ENCODE measurements around the gene LYSMD3.

The LYSMD3 gene

GRCh38 chr5:90548069-90548593 lies 18.7 kb upstream of the LYSMD3 start:
- no peak overlapping the region for H3K4me3 ChIP-seq (ENCODE audit: insufficient read length, low read depth)
- TF ChIP-seq SUZ12 (IDR thresholded peaks at IDR 0.05; ENCODE audit: extremely low read depth, insufficient read depth, insufficient read length): no peak
- TF ChIP-seq YY1 (IDR thresholded peaks at IDR 0.05; ENCODE audit: insufficient read depth, insufficient read length): no peak
- no peak for TF ChIP-seq ZNF274 (IDR thresholded peaks at IDR 0.05; ENCODE audit: low read depth, low read length)
- peaks cover 14% of the 10 kb centered on the region for H3K9me3 ChIP-seq (ENCODE audit: insufficient read depth, low read length)
- no peak overlapping the region for H3K9ac ChIP-seq (ENCODE audit: insufficient read length, low read depth)
- no peaks in the 10 kb centered on the region for H3K36me3 ChIP-seq (ENCODE audit: insufficient read depth, insufficient read length, low read length)
- H3K27me3 ChIP-seq (ENCODE audit: insufficient read depth, insufficient read length): no peaks in the 10 kb centered on the region
- DNase-seq (ENCODE audit: low read depth, low spot score): no peak
- H3K4me1 ChIP-seq (ENCODE audit: insufficient read depth, insufficient read length): no peaks in the 10 kb centered on the region

- DNase-seq (ENCODE audit: low read depth, low spot score): no peak
- no peaks in the 10 kb centered on the region for H3K27me3 ChIP-seq (ENCODE audit: insufficient read depth, insufficient read length)
- no peak for TF ChIP-seq SUZ12 (IDR thresholded peaks at IDR 0.05; ENCODE audit: extremely low read depth, insufficient read depth, insufficient read length)
- no peak for TF ChIP-seq YY1 (IDR thresholded peaks at IDR 0.05; ENCODE audit: insufficient read depth, insufficient read length)
- TF ChIP-seq ZNF274 (IDR thresholded peaks at IDR 0.05; ENCODE audit: low read depth, low read length): no peak
- no peaks in the 10 kb centered on the region for H3K36me3 ChIP-seq (ENCODE audit: insufficient read depth, insufficient read length, low read length)
- no peaks in the 10 kb centered on the region for H3K4me1 ChIP-seq (ENCODE audit: insufficient read depth, insufficient read length)
- no peak overlapping the region for H3K4me3 ChIP-seq (ENCODE audit: insufficient read length, low read depth)
- peaks cover 14% of the 10 kb centered on the region for H3K9me3 ChIP-seq (ENCODE audit: insufficient read depth, low read length)
- H3K9ac ChIP-seq (ENCODE audit: insufficient read length, low read depth): no peak overlapping the region
Observed at GRCh38 chr5:90547072-90547536, 17.7 kb upstream of the LYSMD3 start.

GRCh38 chr5:90546216-90546837 lies 16.9 kb upstream of the LYSMD3 start:
- Histone ChIP-seq H3K36me3 (ENCODE audit: insufficient read depth, insufficient read length, low read length) (no peaks in the 10 kb centered on the region), H3K9ac (ENCODE audit: insufficient read length, low read depth) (no peak overlapping the region), H3K4me3 (ENCODE audit: insufficient read length, low read depth) (no peak overlapping the region), H3K9me3 (ENCODE audit: insufficient read depth, low read length) (peaks cover 14% of the 10 kb centered on the region), H3K4me1 (ENCODE audit: insufficient read depth, insufficient read length) (no peaks in the 10 kb centered on the region), H3K27me3 (ENCODE audit: insufficient read depth, insufficient read length) (no peaks in the 10 kb centered on the region)
- TF ChIP-seq SUZ12 (IDR thresholded peaks at IDR 0.05; ENCODE audit: extremely low read depth, insufficient read depth, insufficient read length) (no peak), ZNF274 (IDR thresholded peaks at IDR 0.05; ENCODE audit: low read depth, low read length) (no peak), YY1 (IDR thresholded peaks at IDR 0.05; ENCODE audit: insufficient read depth, insufficient read length) (no peak)
- DNase-seq (ENCODE audit: low read depth, low spot score): no peak

- H3K27me3 ChIP-seq (ENCODE audit: insufficient read depth, insufficient read length): no peaks in the 10 kb centered on the region
- DNase-seq (ENCODE audit: low read depth, low spot score): no peak
- H3K36me3 ChIP-seq (ENCODE audit: insufficient read depth, insufficient read length, low read length): no peaks in the 10 kb centered on the region
- H3K4me1 ChIP-seq (ENCODE audit: insufficient read depth, insufficient read length): no peaks in the 10 kb centered on the region
- TF ChIP-seq YY1 (IDR thresholded peaks at IDR 0.05; ENCODE audit: insufficient read depth, insufficient read length) (no peak), SUZ12 (IDR thresholded peaks at IDR 0.05; ENCODE audit: extremely low read depth, insufficient read depth, insufficient read length) (no peak), ZNF274 (IDR thresholded peaks at IDR 0.05; ENCODE audit: low read depth, low read length) (no peak)
- H3K9me3 ChIP-seq (ENCODE audit: insufficient read depth, low read length): peaks cover 14% of the 10 kb centered on the region
- H3K9ac ChIP-seq (ENCODE audit: insufficient read length, low read depth): no peak overlapping the region
- no peak overlapping the region for H3K4me3 ChIP-seq (ENCODE audit: insufficient read length, low read depth)
Observed at GRCh38 chr5:90545511-90545910, 16.1 kb upstream of the LYSMD3 start.

- Histone ChIP-seq H3K36me3 (ENCODE audit: insufficient read depth, insufficient read length, low read length) (no peaks in the 10 kb centered on the region), H3K4me3 (ENCODE audit: insufficient read length, low read depth) (no peak overlapping the region), H3K9me3 (ENCODE audit: insufficient read depth, low read length) (peaks cover 14% of the 10 kb centered on the region), H3K27me3 (ENCODE audit: insufficient read depth, insufficient read length) (no peaks in the 10 kb centered on the region), H3K9ac (ENCODE audit: insufficient read length, low read depth) (no peak overlapping the region), H3K4me1 (ENCODE audit: insufficient read depth, insufficient read length) (no peaks in the 10 kb centered on the region)
- DNase-seq (ENCODE audit: low read depth, low spot score): no peak
- TF ChIP-seq YY1 (IDR thresholded peaks at IDR 0.05; ENCODE audit: insufficient read depth, insufficient read length) (no peak), SUZ12 (IDR thresholded peaks at IDR 0.05; ENCODE audit: extremely low read depth, insufficient read depth, insufficient read length) (no peak), ZNF274 (IDR thresholded peaks at IDR 0.05; ENCODE audit: low read depth, low read length) (no peak)
Observed at GRCh38 chr5:90542827-90543519, 13.6 kb upstream of the LYSMD3 start.

GRCh38 chr5:90534922-90535321 lies 5.5 kb upstream of the LYSMD3 start:
- Histone ChIP-seq H3K27me3 (ENCODE audit: insufficient read depth, insufficient read length) (no peaks in the 10 kb centered on the region), H3K36me3 (ENCODE audit: insufficient read depth, insufficient read length, low read length) (no peaks in the 10 kb centered on the region), H3K4me3 (ENCODE audit: insufficient read length, low read depth) (no peak overlapping the region), H3K4me1 (ENCODE audit: insufficient read depth, insufficient read length) (no peaks in the 10 kb centered on the region), H3K9me3 (ENCODE audit: insufficient read depth, low read length) (no peaks in the 10 kb centered on the region), H3K9ac (ENCODE audit: insufficient read length, low read depth) (no peak overlapping the region)
- no peak for DNase-seq (ENCODE audit: low read depth, low spot score)
- TF ChIP-seq ZNF274 (IDR thresholded peaks at IDR 0.05; ENCODE audit: low read depth, low read length) (no peak), SUZ12 (IDR thresholded peaks at IDR 0.05; ENCODE audit: extremely low read depth, insufficient read depth, insufficient read length) (no peak), YY1 (IDR thresholded peaks at IDR 0.05; ENCODE audit: insufficient read depth, insufficient read length) (no peak)

- Histone ChIP-seq H3K9me3 (ENCODE audit: insufficient read depth, low read length) (no peaks in the 10 kb centered on the region), H3K9ac (ENCODE audit: insufficient read length, low read depth) (no peak overlapping the region), H3K4me1 (ENCODE audit: insufficient read depth, insufficient read length) (no peaks in the 10 kb centered on the region), H3K4me3 (ENCODE audit: insufficient read length, low read depth) (no peak overlapping the region), H3K27me3 (ENCODE audit: insufficient read depth, insufficient read length) (no peaks in the 10 kb centered on the region), H3K36me3 (ENCODE audit: insufficient read depth, insufficient read length, low read length) (no peaks in the 10 kb centered on the region)
- no peak for DNase-seq (ENCODE audit: low read depth, low spot score)
- TF ChIP-seq SUZ12 (IDR thresholded peaks at IDR 0.05; ENCODE audit: extremely low read depth, insufficient read depth, insufficient read length) (no peak), ZNF274 (IDR thresholded peaks at IDR 0.05; ENCODE audit: low read depth, low read length) (no peak), YY1 (IDR thresholded peaks at IDR 0.05; ENCODE audit: insufficient read depth, insufficient read length) (no peak)
Observed at GRCh38 chr5:90533794-90534193, 4.4 kb upstream of the LYSMD3 start.

Data from NT2/D1 (cell line).